IMR-90 (cell line): ENCODE results near the gene PLAC9. TPM values are rescaled to one million over a fixed set of nuclear protein-coding genes. Genes with fewer than 3 reads are reported as not detected.

ENCODE experiments used
- ATAC-seq: fragments of 200-7000 bp; cut with Tn5 transposase; 2 replicates; pipeline ENCODE4 v1.9.1; 2020; ENCODE audit warnings: low read depth, mild to moderate bottlenecking, moderate library complexity
- BruUV-seq: library from RNA; stranded (reverse); fragments of 400-500 nt; replicated peaks from 2 replicates; lab custom pipeline; 2021; lab: Mats Ljungman, UMichigan
- CTCF ChIA-PET: fragments of 300-600 bp; formaldehyde crosslinking; extraction: SDS; loops from one replicate; lab custom pipeline; 2021; ENCODE audit warnings: antibody characterized with exemption; lab: Yijun Ruan, JAX
- POLR2A ChIA-PET: fragments of 300-600 bp; sonication (Branson Sonifier 250); formaldehyde crosslinking; loops from one replicate; lab custom pipeline; 2022; ENCODE audit warnings: antibody characterized with exemption; ENCODE audit not compliant: unreplicated experiment; lab: Charles Lee
- DNase-seq: peaks from one replicate; pipeline ENCODE4 v3.0.0; 2013
- H2AFZ ChIP-seq: replicated peaks from 2 replicates; pipeline ENCODE3; 2013; ENCODE audit warnings: low read length, mild to moderate bottlenecking; ENCODE audit not compliant: poor library complexity
- H2AK5ac ChIP-seq: 2 replicates; pipeline ENCODE4 v1.6.1; 2013; ENCODE audit warnings: low read depth, low read length, inconsistent platforms
- H2AK9ac ChIP-seq: replicated peaks from 2 replicates; pipeline ENCODE3; 2013; ENCODE audit warnings: mild to moderate bottlenecking, low read depth, low read length, moderate library complexity; ENCODE audit not compliant: poor library complexity
- H2BK120ac ChIP-seq: 2 replicates; pipeline ENCODE4 v1.6.1; 2013; ENCODE audit warnings: low read depth, low read length, inconsistent platforms
- H2BK15ac ChIP-seq: 3 replicates; pipeline ENCODE4 v1.6.1; 2013; ENCODE audit warnings: low read depth, low read length, inconsistent platforms
- H2BK20ac ChIP-seq: 2 replicates; pipeline ENCODE4 v1.6.1; 2013; ENCODE audit warnings: low read depth, mild to moderate bottlenecking, inconsistent platforms, low read length, moderate library complexity
- H2BK5ac ChIP-seq: 2 replicates; pipeline ENCODE4 v1.6.1; 2013; ENCODE audit warnings: mild to moderate bottlenecking, low read depth, low read length, inconsistent platforms; ENCODE audit not compliant: poor library complexity, severe bottlenecking
- H3K14ac ChIP-seq: replicated peaks from 2 replicates; pipeline ENCODE4 v1.6.1; 2013; ENCODE audit warnings: low read depth, low read length, inconsistent platforms
- H3K18ac ChIP-seq: 2 replicates; pipeline ENCODE4 v1.6.1; 2013; ENCODE audit warnings: low read depth, low read length, control low read depth
- H3K23ac ChIP-seq: 2 replicates; pipeline ENCODE4 v1.6.1; 2013; ENCODE audit warnings: low read depth, low read length, inconsistent platforms
- H3K27ac ChIP-seq: 2 replicates; pipeline ENCODE4 v1.5.1; 2013; ENCODE audit warnings: mild to moderate bottlenecking, control low read depth, low read length; ENCODE audit not compliant: insufficient read depth
- H3K27me3 ChIP-seq: 2 replicates; pipeline ENCODE4 v1.6.1; 2013; ENCODE audit warnings: low read length; ENCODE audit not compliant: control insufficient read depth, insufficient read depth
- H3K36me3 ChIP-seq: 2 replicates; pipeline ENCODE4 v1.6.1; 2013; ENCODE audit warnings: low read length, mixed read lengths; ENCODE audit not compliant: control insufficient read depth, insufficient read depth
- H3K4ac ChIP-seq: 2 replicates; pipeline ENCODE4 v1.6.1; 2013; ENCODE audit warnings: low read depth, low read length, inconsistent platforms
- H3K4me1 ChIP-seq: 2 replicates; pipeline ENCODE4 v1.6.1; 2013; ENCODE audit warnings: low read length, mixed read lengths; ENCODE audit not compliant: control insufficient read depth, insufficient read depth
- H3K4me2 ChIP-seq: 2 replicates; pipeline ENCODE4 v1.6.1; 2013; ENCODE audit warnings: low read depth, mild to moderate bottlenecking, control low read depth, low read length, moderate library complexity
- H3K4me3 ChIP-seq: 2 replicates; pipeline ENCODE4 v1.5.1; 2013; ENCODE audit warnings: low read depth, mild to moderate bottlenecking, control low read depth, low read length, moderate library complexity; ENCODE audit not compliant: insufficient read depth
- H3K56ac ChIP-seq: 2 replicates; pipeline ENCODE4 v1.6.1; 2013; ENCODE audit warnings: low read length, inconsistent platforms; ENCODE audit not compliant: insufficient read depth; ENCODE audit errors: extremely low read depth
- H3K79me1 ChIP-seq, 2 experiments: 2 replicates each; pipeline ENCODE4 v1.6.1; 2013; ENCODE audit warnings: low read length in 2 of 2, inconsistent platforms in 1 of 2, low read depth in 1 of 2
- H3K9ac ChIP-seq: 2 replicates; pipeline ENCODE4 v1.6.1; 2013; ENCODE audit warnings: low read depth, low read length, control low read depth
- H3K9me1 ChIP-seq: 2 replicates; pipeline ENCODE4 v1.6.1; 2013; ENCODE audit warnings: low read length, inconsistent platforms; ENCODE audit not compliant: insufficient read depth
- H3K9me3 ChIP-seq: 2 replicates; pipeline ENCODE4 v1.6.1; 2013; ENCODE audit warnings: low read length; ENCODE audit not compliant: control insufficient read depth, insufficient read depth
- H4K20me1 ChIP-seq: 2 replicates; pipeline ENCODE4 v1.6.1; 2013; ENCODE audit warnings: low read length, inconsistent platforms; ENCODE audit not compliant: insufficient read depth
- H4K5ac ChIP-seq: 2 replicates; pipeline ENCODE4 v1.6.1; 2013; ENCODE audit warnings: mild to moderate bottlenecking, low read depth, low read length, control low read depth
- H4K8ac ChIP-seq, 2 experiments: 2 replicates each; pipeline ENCODE4 v1.6.1; 2013; ENCODE audit warnings: low read depth in 2 of 2, low read length in 2 of 2, control low read depth in 1 of 2, inconsistent platforms in 1 of 2
- H4K91ac ChIP-seq: 2 replicates; pipeline ENCODE4 v1.6.1; 2013; ENCODE audit warnings: low read depth, low read length, inconsistent platforms; ENCODE audit not compliant: insufficient read depth
- MAZ ChIP-seq: IDR thresholded peaks from 2 replicates; pipeline ENCODE4 v1.6.1; 2012; ENCODE audit warnings: low read depth, mild to moderate bottlenecking, low read length, improper control_type of control experiment, moderate library complexity, borderline replicate concordance
- NFE2L2 ChIP-seq: fragments of 150-350 bp; IDR thresholded peaks from 2 replicates; pipeline ENCODE4 v1.6.1; 2016; ENCODE audit warnings: low read depth, mild to moderate bottlenecking, low read length
- WGBS, 2 experiments: methylation state at CpG; one replicate each; pipeline versions ENCODE4 v1.1.5 to v1.1.7; 2013; ENCODE audit warnings: missing lambda C conversion rate in 2 of 2; ENCODE audit not compliant: insufficient read length in 1 of 2; ENCODE audit errors: extremely low coverage in 2 of 2; 5-methylcytosine and 5-hydroxymethylcytosine counted together
- dilution Hi-C: fragments of 300-500 bp; cut with HindIII; formaldehyde crosslinking; loops from one replicate; pipeline ENCODE4 v1.14.3; 2018; ENCODE audit warnings: low sequenced_read_pairs; ENCODE audit not compliant: unreplicated experiment
- in situ Hi-C: fragments of 300-500 bp; cut with MboI; formaldehyde crosslinking; loops from 3 replicates; pipeline ENCODE4 v1.14.3; 2019; ENCODE audit warnings: low sequenced_read_pairs, inconsistent platforms, mixed read lengths
- intact Hi-C: fragments of 100-400 bp; cut with micrococcal nuclease; formaldehyde crosslinking; loops from 2 replicates; pipeline ENCODE4 v1.10.0; 2022
- polyA plus RNA-seq, 3 experiments: library from polyadenylated mRNA; depleted of rRNA; stranded (reverse); fragments of >200 nt; gene quantifications; 2 replicates each; pipeline ENCODE4 v1.2.3, GENCODE V29; 2012; ENCODE audit warnings: low replicate concordance in 1 of 3
- total RNA-seq: library from RNA; depleted of rRNA; stranded (reverse); fragments of >200 nt; gene quantifications from 2 replicates; pipeline ENCODE4 v1.2.3, GENCODE V29; 2012
- TF ChIP-seq, protein P1 (sequence below): fragments of 150-350 bp; IDR thresholded peaks from 2 replicates; pipeline ENCODE4 v1.6.1; 2016; ENCODE audit warnings: low read depth, mild to moderate bottlenecking, low read length, moderate library complexity, borderline replicate concordance
- TF ChIP-seq, protein P2 (sequence below): fragments of 150-350 bp; IDR thresholded peaks from 2 replicates; pipeline ENCODE4 v1.6.1; 2017; ENCODE audit warnings: mild to moderate bottlenecking, antibody characterized with exemption, low read length, low read depth

PLAC9 gene
- total and polyA plus RNA-seq, 2 of the 4 experiments (the other 2 are of a cell fraction) = 1.6 to 12.2 TPM

- peak overlapping the region; percentile 86; the same call in 2 of the 3 replicates for H2BK15ac ChIP-seq
- H3K4me2 ChIP-seq = peak overlapping the region; percentile 63
- ATAC-seq = no peak
- H3K23ac ChIP-seq = peak overlapping the region; percentile 94
- H2BK5ac ChIP-seq = peak overlapping the region; percentile 87
- H3K27ac ChIP-seq = peak overlapping the region; percentile 93
- no peak for DNase-seq
- H3K9me1 ChIP-seq = peaks cover 56% of the 10 kb centered on the region
- peak overlapping the region; percentile 96 for H2AK9ac ChIP-seq
- H2BK120ac ChIP-seq = peak overlapping the region; percentile 89
- peak overlapping the region; percentile 46 for H3K9ac ChIP-seq
- peak overlapping the region; percentile 4 for H2AFZ ChIP-seq
- intact Hi-C loops (no loop called here), dilution Hi-C loops (no loop called here), in situ Hi-C loops (loop anchor here (10.0 to 25.0 kb wide), 2 partner anchors 50 to 308 kb away; partner anchors contain the start of genes ANXA11 and TSPAN14)
- peaks cover 55% of the 10 kb centered on the region for H3K36me3 ChIP-seq
- 100% methylated on average over 1 of the region's 5 CpGs; no CpG with 5 or more reads in 1 of the 2 experiments for WGBS, 2 experiments
- ChIA-PET CTCF (interaction anchor here (0.9 kb wide), 1 partner anchor 11 kb away, joined by 8 read pairs; no protein-coding TSS in a partner anchor), POLR2A (no interaction called here)
- peak overlapping the region; percentile 95 for H4K91ac ChIP-seq
- TF ChIP-seq NFE2L2 (no peak), MAZ (no peak)
- TF ChIP-seq, protein P1, sequence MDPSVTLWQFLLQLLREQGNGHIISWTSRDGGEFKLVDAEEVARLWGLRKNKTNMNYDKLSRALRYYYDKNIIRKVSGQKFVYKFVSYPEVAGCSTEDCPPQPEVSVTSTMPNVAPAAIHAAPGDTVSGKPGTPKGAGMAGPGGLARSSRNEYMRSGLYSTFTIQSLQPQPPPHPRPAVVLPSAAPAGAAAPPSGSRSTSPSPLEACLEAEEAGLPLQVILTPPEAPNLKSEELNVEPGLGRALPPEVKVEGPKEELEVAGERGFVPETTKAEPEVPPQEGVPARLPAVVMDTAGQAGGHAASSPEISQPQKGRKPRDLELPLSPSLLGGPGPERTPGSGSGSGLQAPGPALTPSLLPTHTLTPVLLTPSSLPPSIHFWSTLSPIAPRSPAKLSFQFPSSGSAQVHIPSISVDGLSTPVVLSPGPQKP = no peak
- TF ChIP-seq, protein P2, sequence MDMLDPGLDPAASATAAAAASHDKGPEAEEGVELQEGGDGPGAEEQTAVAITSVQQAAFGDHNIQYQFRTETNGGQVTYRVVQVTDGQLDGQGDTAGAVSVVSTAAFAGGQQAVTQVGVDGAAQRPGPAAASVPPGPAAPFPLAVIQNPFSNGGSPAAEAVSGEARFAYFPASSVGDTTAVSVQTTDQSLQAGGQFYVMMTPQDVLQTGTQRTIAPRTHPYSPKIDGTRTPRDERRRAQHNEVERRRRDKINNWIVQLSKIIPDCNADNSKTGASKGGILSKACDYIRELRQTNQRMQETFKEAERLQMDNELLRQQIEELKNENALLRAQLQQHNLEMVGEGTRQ = no peak
- no peaks in the 10 kb centered on the region for H3K27me3 ChIP-seq
- peak overlapping the region; percentile 81 for H3K18ac ChIP-seq
- H4K5ac ChIP-seq = peak overlapping the region; percentile 74
- peak overlapping the region; percentile 89 for H2AK5ac ChIP-seq
- peaks cover 42% of the 10 kb centered on the region for H3K4me1 ChIP-seq
- peak overlapping the region; percentile 71 to 91 for H4K8ac ChIP-seq
- peak overlapping the region; percentile 89 for H2BK20ac ChIP-seq
- H3K4ac ChIP-seq = peak overlapping the region; percentile 95
- peaks cover 21% of the 10 kb centered on the region for H4K20me1 ChIP-seq
- no TSS peak for BruUV-seq
- H3K14ac ChIP-seq = peak overlapping the region; percentile 93
- H3K9me3 ChIP-seq = no peaks in the 10 kb centered on the region
- peak overlapping the region; percentile 84 for H3K56ac ChIP-seq
- no peak overlapping the region for H3K4me3 ChIP-seq
- H3K79me1 ChIP-seq = peaks cover 32 to 68% of the 10 kb centered on the region in 2 experiments
These were observed 22.1 kb downstream of the PLAC9 start for GRCh38 chr10:80154626-80154977.
